Activated CD4-positive, alpha-beta T cell treated with anti-CD3 and anti-CD28 coated beads, Interleukin-2, Interleukin-4, amounts not matched to agents 100 ng/mL and 50 ng/mL, durations not matched to agents 16 hours and 8 hours (primary cell): Measurements from ENCODE around the gene TNK2.

Source experiments
- DNase-seq: peaks from one replicate; pipeline ENCODE4 v3.0.0-alpha.2; 2020; ENCODE audit warnings: low spot score

The TNK2 gene

DNA sequence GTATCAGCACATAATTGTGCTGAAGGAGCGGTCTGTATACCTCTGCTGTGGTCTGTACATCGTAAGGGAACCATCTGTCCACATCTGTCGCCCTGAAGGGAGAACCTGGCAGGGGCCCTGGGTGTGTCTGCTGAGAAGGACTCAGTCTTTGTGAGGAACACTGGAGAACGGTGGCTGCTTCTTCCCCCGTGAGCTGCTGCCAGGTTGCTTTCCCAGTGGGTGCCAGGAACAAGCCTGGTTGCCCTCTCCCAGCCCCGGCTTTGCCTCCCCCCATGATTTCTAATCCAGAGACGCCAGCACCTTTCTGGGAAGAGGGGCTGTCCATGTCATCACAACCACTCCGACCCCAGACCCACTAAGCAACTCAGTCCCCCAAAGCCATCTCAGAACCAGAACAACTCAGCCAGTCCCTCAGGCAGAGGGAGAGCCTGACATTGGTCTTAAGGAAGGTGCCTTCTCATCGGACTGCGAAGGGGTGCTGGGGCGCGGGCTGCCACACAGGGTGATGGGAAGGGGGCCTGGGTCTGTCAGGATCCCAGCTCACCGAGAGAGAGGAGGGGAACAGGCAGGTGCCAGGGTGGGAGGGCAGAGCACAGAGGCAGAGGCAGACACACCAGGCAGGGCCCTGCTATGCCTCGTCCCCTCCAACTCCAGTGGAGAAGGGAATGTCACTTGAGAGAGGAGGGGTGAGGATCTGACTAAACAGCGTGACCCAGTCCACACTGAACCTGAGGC, 8.5 kb downstream of the TNK2 start:
- no peak for DNase-seq

DNA sequence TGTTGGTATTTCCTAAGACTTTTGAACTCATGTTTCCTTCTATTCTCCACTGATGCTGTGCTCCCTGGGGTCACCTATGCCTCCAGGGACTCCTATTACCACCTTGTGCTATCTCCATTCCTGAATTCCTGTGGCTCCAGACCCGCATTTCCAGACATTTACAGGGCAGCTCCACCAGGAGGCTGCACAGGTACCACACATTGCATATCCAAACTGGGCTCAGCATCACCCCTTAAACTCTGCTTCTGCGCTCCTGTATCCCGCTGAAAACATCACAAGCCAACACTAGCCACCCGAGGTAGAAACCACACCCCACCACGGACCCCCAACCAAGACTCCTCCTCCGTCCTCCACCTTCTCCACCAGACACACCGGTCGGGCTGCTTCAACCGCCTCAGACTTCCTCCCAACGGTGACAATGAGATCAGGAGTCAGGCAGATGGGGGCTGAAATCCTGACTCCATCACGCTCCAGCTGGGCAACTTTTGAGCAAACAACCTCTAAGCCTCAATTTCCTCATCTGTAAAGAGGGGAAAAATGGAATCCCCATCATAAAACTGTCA, 10.4 kb downstream of the TNK2 start:
- DNase-seq: no peak

GRCh38 chr3:195897081-195897852, 11.1 kb downstream of the TNK2 start:
- no peak for DNase-seq

GRCh38 chr3:195896361-195897080, 11.8 kb downstream of the TNK2 start:
- DNase-seq: no peak

- DNase-seq: peak; percentile 61
Observed at GRCh38 chr3:195895861-195896360, 12.4 kb downstream of the TNK2 start.

- peak; percentile 72 for DNase-seq
Observed at GRCh38 chr3:195895078-195895860, 13.1 kb downstream of the TNK2 start.

DNA sequence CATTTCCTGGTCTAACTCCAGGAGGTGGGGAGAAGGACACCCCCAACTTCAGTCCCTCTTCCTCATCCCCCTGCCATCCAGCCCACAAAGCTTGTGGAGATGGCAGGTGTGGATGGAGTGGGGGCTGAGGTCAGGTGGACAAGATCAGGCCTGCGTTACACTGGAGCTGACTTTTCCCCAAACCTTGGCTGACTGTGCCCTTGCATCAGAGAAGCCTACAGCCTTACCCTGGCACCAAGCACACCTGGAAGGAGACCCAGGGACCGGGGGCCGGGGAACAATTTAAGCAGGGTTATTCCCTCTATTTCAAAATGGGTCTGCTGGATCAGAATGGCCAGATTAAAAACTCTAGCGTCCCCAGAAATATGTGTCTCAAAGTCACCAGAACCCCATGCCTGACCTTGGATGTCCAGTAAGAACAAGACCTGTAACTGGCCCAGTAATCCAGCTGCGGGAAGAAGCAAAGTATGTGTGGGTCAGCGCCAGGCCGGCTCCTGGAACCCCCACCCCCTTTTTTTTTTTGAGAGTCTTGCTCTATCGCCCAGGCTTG, 14.4 kb downstream of the TNK2 start:
- DNase-seq: no peak

DNA sequence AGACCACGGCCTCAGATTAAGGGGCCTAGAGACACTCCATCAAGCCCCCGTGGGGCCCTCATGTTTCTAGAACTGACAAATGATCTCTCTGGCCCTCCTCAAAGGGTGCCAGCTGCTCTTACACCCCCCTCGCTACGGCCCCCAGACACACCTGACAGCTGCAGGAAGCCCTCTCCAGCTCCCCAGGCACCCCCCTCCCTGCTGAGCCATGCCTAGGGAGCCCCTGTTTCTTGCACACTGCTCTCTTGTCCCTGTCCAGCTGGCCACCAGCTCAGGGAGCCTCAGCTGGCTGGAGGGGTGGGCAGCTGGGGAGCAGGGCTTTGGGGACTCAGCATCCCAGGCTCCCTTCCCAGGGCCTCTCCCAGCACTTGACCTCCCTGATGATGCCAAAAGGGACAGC, 14.8 kb downstream of the TNK2 start:
- DNase-seq: no peak

DNA sequence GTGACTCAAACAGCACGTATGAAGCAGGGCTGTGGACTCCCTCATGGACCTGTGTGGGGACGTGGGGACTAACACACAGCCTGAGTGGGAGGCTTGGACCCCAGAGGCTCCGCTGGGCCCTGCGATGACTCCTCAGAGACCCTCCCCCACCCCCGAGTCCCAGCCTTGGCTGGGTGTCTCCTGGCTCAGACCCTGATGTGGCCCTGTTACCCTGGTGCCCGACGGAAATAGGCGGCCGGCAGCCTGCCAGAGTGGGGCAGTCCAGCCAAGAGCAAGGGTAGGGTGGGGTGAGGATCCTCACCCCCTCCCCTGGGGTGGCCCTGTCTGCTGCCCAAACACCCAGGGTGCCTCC, 15.3 kb downstream of the TNK2 start:
- DNase-seq: no peak

DNA sequence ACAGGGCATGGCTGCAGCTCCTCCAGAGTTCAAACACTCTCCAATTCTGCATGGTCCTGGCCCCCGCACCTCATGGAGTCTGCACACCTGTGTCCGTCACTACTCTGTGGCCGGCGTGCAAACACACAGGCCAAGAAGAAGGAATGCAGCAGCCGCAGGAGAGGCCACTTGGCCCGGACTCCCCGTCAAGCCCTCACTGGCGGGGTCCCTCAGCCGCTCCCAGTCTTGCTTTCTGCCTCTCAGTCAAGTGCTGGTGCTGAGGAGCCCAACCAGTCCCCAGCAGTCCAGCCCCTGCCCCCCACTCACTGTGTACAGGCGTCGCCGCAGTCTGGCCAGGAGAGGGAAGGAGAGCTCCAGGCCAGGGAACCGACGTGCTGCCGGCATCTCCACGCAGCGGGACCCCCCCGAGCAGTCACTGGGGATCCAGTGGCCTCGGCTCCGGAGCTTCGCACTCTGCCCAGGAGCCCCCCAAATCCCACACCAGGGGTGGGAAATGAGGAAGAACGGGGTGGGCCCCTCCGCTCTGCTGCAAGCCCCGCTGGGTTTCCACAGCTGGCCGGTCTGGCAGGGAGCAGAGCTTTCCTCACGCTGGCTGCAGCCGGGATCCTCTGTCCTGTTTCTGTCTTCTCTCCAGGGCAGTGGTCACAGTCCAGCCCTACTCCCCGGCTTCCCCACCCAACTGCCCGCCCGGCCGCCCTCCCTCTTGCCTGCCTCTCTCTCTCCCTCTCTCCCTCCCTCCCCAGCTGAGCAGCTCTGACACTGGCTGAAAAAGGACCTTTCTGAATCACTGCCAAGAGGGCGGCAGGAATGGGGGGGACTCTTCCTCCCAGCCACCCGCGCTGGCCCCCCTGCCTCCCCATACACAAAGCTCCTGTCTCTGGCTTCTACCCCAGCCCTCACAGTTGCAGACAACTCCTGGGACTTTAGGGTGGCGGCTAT, 16.0 kb downstream of the TNK2 start:
- DNase-seq: no peak

GRCh38 chr3:195891431-195892104, 16.8 kb downstream of the TNK2 start:
- no peak for DNase-seq

- DNase-seq: no peak
Observed at GRCh38 chr3:195889870-195890295, 18.5 kb downstream of the TNK2 start.

DNA sequence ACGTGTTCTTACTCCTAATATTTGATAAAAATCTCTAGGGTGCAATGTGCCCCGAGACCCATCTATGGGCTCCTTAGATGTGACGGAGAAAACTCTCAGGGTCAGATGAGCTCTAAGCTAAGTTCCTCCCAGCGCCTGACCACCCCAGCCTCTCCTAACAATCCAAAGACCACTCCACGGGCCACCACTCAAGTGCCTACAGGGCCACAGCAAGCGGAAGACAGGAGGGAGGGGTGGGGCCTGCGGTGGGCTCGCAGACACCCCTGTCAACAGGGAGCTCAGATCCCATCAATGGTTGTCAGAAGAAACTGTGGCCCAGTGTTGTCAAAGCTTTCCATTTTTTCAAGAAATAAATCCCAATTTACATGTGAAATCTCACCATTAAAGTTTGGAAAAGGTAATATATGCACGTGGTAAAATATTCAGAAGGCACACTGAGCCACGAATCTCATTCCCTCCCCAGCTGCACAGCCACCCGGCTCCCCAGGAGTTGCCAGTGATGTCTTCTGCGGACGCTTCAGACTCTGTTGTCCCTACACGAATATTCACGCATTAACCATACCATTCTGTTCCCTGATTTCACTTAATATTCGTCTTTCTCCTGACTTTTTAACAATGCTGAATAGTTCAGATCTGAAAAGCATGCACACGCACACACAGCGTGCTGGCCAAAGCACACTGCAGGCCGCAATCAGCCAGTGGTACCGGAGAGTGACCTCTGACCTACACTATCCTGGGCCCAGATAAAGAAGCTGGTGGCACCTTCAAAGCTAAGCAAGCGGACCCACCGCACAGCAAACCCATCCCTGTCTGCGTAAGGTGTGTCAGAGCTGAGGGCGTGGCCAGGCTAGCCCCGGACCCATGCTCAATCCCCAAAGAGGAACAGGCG, 19.1 kb downstream of the TNK2 start:
- DNase-seq: no peak

DNA sequence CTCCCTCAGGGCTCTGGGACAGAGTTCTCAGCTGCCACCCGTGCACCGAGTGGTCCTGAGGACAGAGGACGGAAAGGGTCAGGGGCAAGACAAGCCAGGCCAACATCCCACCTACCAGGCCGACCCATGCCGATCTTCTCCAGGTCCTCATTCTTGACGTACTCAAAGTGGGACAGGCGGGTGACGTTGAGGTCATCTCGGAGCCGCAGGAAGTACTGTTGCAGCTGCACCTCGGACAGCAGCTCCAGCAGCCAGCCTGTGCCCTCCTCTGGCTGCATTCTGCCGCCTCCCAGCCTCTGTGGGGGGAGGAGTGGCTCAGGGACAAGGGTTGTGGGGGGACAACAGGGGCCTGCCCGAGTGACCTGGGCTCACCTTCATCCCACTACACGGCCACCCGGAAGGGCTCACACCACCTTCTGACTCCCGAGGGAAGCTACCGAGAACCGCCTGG, 20.0 kb downstream of the TNK2 start:
- DNase-seq: no peak

DNA sequence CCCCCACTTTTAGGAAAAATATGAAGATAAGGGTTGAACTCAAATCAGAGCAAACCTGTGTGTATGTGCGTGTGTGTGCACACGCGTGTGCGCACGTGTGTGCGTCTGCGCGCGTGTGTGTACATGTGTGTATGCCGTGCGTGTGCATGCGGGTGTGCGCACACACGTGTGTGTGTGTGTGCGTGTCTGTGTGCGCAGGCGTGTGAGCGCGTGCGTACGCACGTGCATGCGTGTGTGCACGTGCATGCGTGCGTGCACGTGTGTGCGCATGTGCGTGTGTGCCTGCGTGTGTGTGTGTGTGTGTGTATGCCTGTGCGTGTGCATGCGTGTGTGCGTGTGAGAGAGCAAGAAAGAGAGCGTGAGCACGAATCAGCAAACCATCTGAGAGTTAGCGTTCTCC, 20.7 kb downstream of the TNK2 start:
- no peak for DNase-seq

DNA sequence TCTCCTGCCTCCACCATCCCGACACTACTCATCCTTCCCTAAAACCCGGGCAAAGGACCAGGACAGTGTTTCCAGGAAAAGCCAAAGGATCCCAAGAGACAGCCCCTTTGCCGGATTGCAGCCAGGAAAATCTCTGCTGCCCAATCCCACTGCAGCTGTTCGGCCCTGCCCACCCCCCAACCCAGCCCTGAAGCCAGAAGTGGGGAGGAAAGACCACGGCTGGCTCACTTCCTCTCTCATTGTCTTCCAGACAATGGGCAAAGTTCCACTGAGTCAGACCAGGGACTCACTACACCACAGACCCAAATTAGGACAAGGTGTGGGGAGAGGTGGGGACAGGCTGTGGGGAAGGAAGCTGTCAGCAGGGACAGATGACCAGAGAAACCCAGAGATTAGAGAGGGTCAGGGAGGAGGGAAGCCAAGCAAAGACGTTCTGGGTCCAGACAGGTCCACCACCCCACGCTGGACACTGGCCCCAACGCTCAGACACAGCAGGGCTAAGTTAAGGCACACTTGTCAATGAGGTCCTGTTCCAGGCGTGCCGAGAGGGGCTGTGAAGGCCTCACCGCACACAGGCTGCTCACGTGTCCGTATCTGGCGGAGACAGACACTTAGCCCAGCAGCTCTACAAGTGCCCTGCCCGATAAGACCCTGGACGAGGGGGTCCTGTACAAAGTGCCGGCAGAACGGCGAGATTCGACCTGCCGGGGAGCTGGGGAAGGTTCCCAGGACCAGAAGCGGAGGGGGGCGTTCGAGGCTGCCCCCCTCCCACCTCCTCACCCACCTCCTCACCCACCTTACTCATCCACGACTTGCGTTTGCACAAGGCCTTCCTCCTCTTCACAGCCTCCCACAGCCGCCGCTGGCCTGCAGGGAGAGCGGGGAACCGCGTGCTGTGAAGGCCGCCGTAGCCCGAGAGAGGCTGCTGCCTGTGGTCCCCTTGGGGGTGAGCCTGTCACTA, 21.9 kb downstream of the TNK2 start:
- DNase-seq: no peak
